OCI-LY3 (cell line): Measurements from ENCODE around the gene ZNF611.
A peak's percentile ranks its signal among the peaks of the same experiment; 100 is the strongest.
"Not testable (repeated sequence)": the region's sequence is repeated elsewhere in the genome, so short reads cannot be mapped to it uniquely, and the experiment has no call there.

Experiments used
- H2AFZ ChIP-seq: fragments of 200-600, 300-600 bp; shearing (Covaris generic); 2 replicates; pipeline ENCODE4 v1.6.0; 2014; ENCODE audit warnings: antibody characterized with exemption, low read depth, low read length
- H3K27ac ChIP-seq: fragments of 200-600, 300-600 bp; sonication (generic); 2 replicates; pipeline ENCODE4 v1.5.1; 2014; ENCODE audit warnings: mild to moderate bottlenecking, low read length, moderate library complexity, mixed read lengths
- H3K27me3 ChIP-seq: fragments of 200-600, 300-600 bp; sonication (generic); 2 replicates; pipeline ENCODE4 v1.6.1; 2014; ENCODE audit warnings: low read depth, low read length, mixed read lengths
- H3K36me3 ChIP-seq: fragments of 200-600, 300-600 bp; sonication (generic); replicated peaks from 2 replicates; pipeline ENCODE3; 2014; ENCODE audit warnings: low read depth, low read length, mixed read lengths
- H3K4me1 ChIP-seq: fragments of 300-600, 200-600 bp; sonication (generic); 2 replicates; pipeline ENCODE4 v1.6.1; 2014; ENCODE audit warnings: low read length, mixed read lengths
- H3K4me2 ChIP-seq: fragments of 200-600, 300-600 bp; sonication (generic); 2 replicates; pipeline ENCODE4 v1.6.1; 2014; ENCODE audit warnings: low read length, mixed read lengths
- H3K4me3 ChIP-seq: fragments of 300-600, 200-600 bp; sonication (generic); 2 replicates; pipeline ENCODE4 v1.5.1; 2014; ENCODE audit warnings: antibody characterized with exemption, mild to moderate bottlenecking, low read length, moderate library complexity
- H3K79me2 ChIP-seq: fragments of 300-600, 200-600 bp; shearing (Covaris generic); 2 replicates; pipeline ENCODE4 v1.6.1; 2014; ENCODE audit warnings: mild to moderate bottlenecking, low read length, mixed read lengths
- H3K9ac ChIP-seq: fragments of 300-600, 200-600 bp; shearing (Covaris generic); 2 replicates; pipeline ENCODE4 v1.6.0; 2014; ENCODE audit warnings: mild to moderate bottlenecking, low read length, moderate library complexity
- H3K9me3 ChIP-seq: fragments of 200-600, 300-600 bp; shearing (Covaris generic); 2 replicates; pipeline ENCODE4 v1.6.1; 2014; ENCODE audit warnings: low read length, mixed read lengths; ENCODE audit not compliant: insufficient read depth
- H4K20me1 ChIP-seq: fragments of 200-600, 300-600 bp; sonication (generic); 2 replicates; pipeline ENCODE4 v1.6.1; 2016; ENCODE audit warnings: low read length, mixed read lengths; ENCODE audit not compliant: insufficient read depth
- CTCF ChIP-seq: fragments of 200-600, 300-600 bp; sonication (generic); IDR thresholded peaks from 2 replicates; pipeline ENCODE4 v1.5.1; 2014; ENCODE audit warnings: antibody characterized with exemption, low read length, low read depth
- EZH2phosphoT487 ChIP-seq: fragments of 200-600 bp; shearing (Covaris generic); IDR thresholded peaks from 2 replicates; pipeline ENCODE4 v1.6.1; 2018; ENCODE audit warnings: antibody characterized with exemption, mixed run types, low read depth

The ZNF611 gene

GRCh38 chr19:52734331-52734892 is 432 bp downstream of the ZNF611 start:
- H3K9me3 ChIP-seq: no peaks in the 10 kb centered on the region
- H3K9ac ChIP-seq: peak overlapping the region; percentile 95
- H3K27me3 ChIP-seq: no peaks in the 10 kb centered on the region
- no peaks in the 10 kb centered on the region for H4K20me1 ChIP-seq
- H3K4me2 ChIP-seq: peak overlapping the region; percentile 89
- peaks cover 25% of the 10 kb centered on the region for H3K79me2 ChIP-seq
- peaks cover 12% of the 10 kb centered on the region; the same call in 1 of the 2 replicates for H3K4me1 ChIP-seq
- TF ChIP-seq CTCF: no peak
- no peak for TF ChIP-seq EZH2phosphoT487
- H3K4me3 ChIP-seq: peak overlapping the region; percentile 95
- H3K36me3 ChIP-seq: peaks cover 11% of the 10 kb centered on the region
- peak overlapping the region; percentile 68 for H3K27ac ChIP-seq
- H2AFZ ChIP-seq: peak overlapping the region; percentile 87

DNA sequence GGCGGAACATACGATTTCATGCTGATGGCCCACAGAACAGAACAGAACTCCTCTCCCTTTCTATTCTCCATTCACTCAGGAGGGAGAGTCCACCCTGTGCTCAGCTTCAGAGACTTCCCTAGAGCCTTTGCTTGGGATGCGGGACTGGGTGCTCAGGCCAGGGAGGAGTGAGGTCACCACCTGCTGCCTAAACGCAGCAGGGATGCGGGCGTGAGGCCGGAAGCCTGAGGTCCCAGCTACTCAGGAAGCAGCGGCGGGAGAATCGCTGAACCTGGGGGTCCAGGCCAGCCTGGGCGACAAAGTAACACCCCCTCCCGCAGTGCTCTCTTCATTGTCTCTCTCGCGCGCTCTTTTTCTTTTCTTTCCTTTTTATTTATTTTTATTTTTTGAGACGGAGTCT is 8.8 kb downstream of the ZNF611 start:
- H3K36me3 ChIP-seq: peaks cover 37% of the 10 kb centered on the region
- H3K27ac ChIP-seq, H3K79me2 ChIP-seq, H3K9ac ChIP-seq, H4K20me1 ChIP-seq, H3K9me3 ChIP-seq, H2AFZ ChIP-seq, H3K27me3 ChIP-seq, H3K4me3 ChIP-seq, H3K4me2 ChIP-seq, H3K4me1 ChIP-seq: not testable (repeated sequence)

GRCh38 chr19:52725528-52725961 is 9.3 kb downstream of the ZNF611 start:
- TF ChIP-seq CTCF (no peak), EZH2phosphoT487 (no peak)
- H3K36me3 ChIP-seq: peaks cover 38% of the 10 kb centered on the region
- no peak overlapping the region for H3K4me2 ChIP-seq
- H3K27me3 ChIP-seq: no peaks in the 10 kb centered on the region
- H3K79me2 ChIP-seq: 0 out of 2 replicates have a peak, but pooled peaks cover 4% of the 10 kb centered on the region
- H3K4me3 ChIP-seq: no peak overlapping the region
- H3K4me1 ChIP-seq: no peaks in the 10 kb centered on the region
- H4K20me1 ChIP-seq: no peaks in the 10 kb centered on the region
- H3K27ac ChIP-seq: no peak overlapping the region
- H3K9ac ChIP-seq: no peak overlapping the region
- no peaks in the 10 kb centered on the region for H3K9me3 ChIP-seq
- H2AFZ ChIP-seq: no peak overlapping the region

DNA sequence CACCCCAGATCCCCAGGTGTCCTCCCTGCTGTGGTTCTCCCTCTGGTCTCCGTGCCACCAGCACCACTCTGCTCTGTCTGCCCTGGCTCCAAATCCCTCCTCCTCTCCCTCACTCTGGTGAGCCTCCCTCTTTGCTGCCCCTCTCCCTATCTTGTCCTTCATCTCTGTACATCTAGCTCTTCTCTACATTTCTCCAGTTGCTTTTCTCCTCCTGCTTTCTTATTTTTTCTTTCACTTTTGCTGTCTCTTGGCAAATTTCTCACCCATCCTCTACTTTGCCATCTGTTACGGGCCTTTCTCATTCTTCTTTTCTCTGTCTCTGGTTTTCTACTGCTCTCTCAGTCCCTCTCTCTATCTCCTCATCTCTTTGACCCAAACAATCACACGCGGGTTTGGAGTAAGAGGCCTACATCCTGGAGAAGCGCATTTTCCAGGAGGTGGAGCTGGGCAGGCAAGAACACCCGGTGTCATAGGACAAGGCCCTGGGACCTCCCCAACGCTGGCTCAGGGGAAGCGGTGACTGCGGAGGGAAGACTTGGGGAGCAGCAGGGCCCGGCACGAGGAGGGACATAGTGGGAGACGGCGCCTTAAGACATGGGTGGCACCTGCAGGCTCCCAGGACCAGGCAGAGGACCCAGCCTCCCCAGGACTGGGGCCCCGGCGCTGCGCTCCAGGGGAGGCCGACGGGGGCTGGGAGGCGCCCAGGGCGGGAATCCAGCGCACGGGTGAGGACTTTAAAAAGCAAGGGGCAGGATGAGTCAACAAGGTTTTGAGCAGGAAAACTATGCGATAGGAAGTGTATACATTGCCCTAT is 9.9 kb downstream of the ZNF611 start:
- TF ChIP-seq CTCF (no peak), EZH2phosphoT487 (no peak)
- Histone ChIP-seq H4K20me1 (no peaks in the 10 kb centered on the region), H3K27ac (no peak overlapping the region), H3K4me2 (no peak overlapping the region), H3K9me3 (no peaks in the 10 kb centered on the region), H2AFZ (no peak overlapping the region), H3K79me2 (0 out of 2 replicates have a peak, but pooled peaks cover 4% of the 10 kb centered on the region), H3K4me1 (no peaks in the 10 kb centered on the region), H3K4me3 (no peak overlapping the region), H3K27me3 (no peaks in the 10 kb centered on the region), H3K36me3 (peaks cover 38% of the 10 kb centered on the region), H3K9ac (no peak overlapping the region)

DNA sequence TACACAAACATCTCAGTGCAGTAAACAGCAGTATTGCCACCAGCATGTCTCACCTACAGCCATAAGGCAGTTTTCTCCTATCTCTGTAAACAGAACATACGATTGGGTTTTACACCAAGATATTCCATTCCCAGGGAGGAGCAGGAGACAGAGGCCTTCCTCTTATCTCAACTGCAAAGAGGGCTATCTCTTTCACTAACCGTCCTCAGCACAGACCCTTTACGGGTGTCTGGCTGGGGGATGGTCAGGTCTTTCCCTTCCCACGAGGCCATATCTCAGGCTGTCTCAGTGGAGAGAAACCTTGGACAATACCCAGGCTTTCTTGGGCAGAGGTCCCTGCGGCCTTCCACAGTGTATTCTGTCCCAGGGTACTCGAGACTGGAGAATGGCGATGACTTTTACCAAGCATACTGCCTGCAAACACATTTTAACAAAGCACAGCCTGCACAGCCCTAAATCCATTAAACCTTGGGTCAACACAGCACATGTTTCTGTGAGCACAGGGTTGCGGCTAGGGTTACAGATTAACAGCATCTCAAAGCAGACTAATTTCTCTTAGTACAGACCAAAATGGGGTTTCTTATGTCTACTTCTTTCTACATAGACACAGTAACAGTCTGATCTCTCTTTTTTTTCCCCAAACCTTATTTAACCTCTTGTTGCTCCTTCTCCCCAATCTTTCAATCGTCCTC is 10.8 kb downstream of the ZNF611 start:
- H4K20me1 ChIP-seq, H3K4me3 ChIP-seq, H3K4me1 ChIP-seq, H2AFZ ChIP-seq, H3K9ac ChIP-seq, H3K4me2 ChIP-seq, H3K9me3 ChIP-seq, H3K27me3 ChIP-seq, H3K27ac ChIP-seq, H3K79me2 ChIP-seq: not testable (repeated sequence)
- peaks cover 34% of the 10 kb centered on the region for H3K36me3 ChIP-seq
